ENCODE results near the gene TUBB8B.
"Not testable (repeated sequence)": the region's sequence is repeated elsewhere in the genome, so short reads cannot be mapped to it uniquely, and the experiment has no call there.

Gene TUBB8B

GRCh38 chr18:11383-12274, 37.8 kb downstream of the TUBB8B start:
- not testable (repeated sequence) for DNase-seq

GRCh38 chr18:10624-11184, 38.7 kb downstream of the TUBB8B start:
- DNase-seq, result not testable (repeated sequence)

- DNase-seq, result not testable (repeated sequence)
Measured at GRCh38 chr18:9937-10336, 39.5 kb downstream of the TUBB8B start.

All from EL (cell line).